Nephron progenitor cell (in vitro differentiated cells): ENCODE data around the gene NTM.

Experiments
- DNase-seq: peaks from one replicate; pipeline ENCODE4 v3.0.0; 2021
- H3K27ac Mint-ChIP-seq: 2 replicates; pipeline ENCODE4 v1.8.0; 2021; ENCODE audit warnings: mild to moderate bottlenecking, moderate library complexity, mixed read lengths
- H3K27me3 Mint-ChIP-seq: 2 replicates; pipeline ENCODE4 v1.8.0; 2021; ENCODE audit warnings: mild to moderate bottlenecking, low read depth, mixed read lengths; ENCODE audit not compliant: poor library complexity
- H3K36me3 Mint-ChIP-seq: 2 replicates; pipeline ENCODE4 v1.8.0; 2021; ENCODE audit warnings: low read depth, mixed read lengths
- H3K4me1 Mint-ChIP-seq: 2 replicates; pipeline ENCODE4 v1.8.0; 2021; ENCODE audit warnings: mixed read lengths
- H3K4me3 Mint-ChIP-seq: 2 replicates; pipeline ENCODE4 v1.8.0; 2021; ENCODE audit warnings: mild to moderate bottlenecking, moderate library complexity, mixed read lengths
- H3K9me3 Mint-ChIP-seq: 2 replicates; pipeline ENCODE4 v1.8.0; 2021; ENCODE audit warnings: mild to moderate bottlenecking, moderate library complexity, mixed read lengths
- TF ChIP-seq, protein P1 (sequence below): fragments of 200-600 bp; sonication (generic); IDR thresholded peaks from 2 replicates; pipeline ENCODE4 v1.5.0; 2021; ENCODE audit warnings: antibody characterized with exemption

Gene NTM

DNA sequence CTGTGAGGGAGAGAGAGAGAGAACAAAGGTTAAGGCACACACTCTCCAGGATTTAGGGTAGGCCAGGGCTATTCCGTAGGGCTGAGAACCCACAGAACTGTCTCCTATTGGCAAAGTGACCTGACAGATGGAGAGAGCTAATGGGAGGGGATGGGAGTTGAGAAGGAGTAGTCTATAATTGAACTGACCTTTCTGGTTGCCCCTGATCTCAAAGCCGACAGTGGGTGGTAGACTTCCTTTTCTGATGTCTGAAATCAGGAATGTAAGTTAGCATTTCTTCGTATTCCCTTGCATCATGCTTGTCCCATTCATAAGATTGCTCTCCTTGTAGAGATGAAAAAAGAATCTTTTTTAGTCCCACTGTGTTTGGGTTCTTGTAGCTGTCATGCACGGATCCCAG is 210.1 kb downstream of the NTM start:
- Mint-ChIP-seq H3K4me1 (peaks cover 80% of the 10 kb centered on the region), H3K27ac (no peak overlapping the region), H3K4me3 (no peak overlapping the region), H3K9me3 (no peaks in the 10 kb centered on the region), H3K27me3 (peaks cover 8% of the 10 kb centered on the region), H3K36me3 (no peaks in the 10 kb centered on the region)
- TF ChIP-seq, protein P1, sequence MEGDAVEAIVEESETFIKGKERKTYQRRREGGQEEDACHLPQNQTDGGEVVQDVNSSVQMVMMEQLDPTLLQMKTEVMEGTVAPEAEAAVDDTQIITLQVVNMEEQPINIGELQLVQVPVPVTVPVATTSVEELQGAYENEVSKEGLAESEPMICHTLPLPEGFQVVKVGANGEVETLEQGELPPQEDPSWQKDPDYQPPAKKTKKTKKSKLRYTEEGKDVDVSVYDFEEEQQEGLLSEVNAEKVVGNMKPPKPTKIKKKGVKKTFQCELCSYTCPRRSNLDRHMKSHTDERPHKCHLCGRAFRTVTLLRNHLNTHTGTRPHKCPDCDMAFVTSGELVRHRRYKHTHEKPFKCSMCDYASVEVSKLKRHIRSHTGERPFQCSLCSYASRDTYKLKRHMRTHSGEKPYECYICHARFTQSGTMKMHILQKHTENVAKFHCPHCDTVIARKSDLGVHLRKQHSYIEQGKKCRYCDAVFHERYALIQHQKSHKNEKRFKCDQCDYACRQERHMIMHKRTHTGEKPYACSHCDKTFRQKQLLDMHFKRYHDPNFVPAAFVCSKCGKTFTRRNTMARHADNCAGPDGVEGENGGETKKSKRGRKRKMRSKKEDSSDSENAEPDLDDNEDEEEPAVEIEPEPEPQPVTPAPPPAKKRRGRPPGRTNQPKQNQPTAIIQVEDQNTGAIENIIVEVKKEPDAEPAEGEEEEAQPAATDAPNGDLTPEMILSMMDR = no peak
- DNase-seq = no peak

DNA sequence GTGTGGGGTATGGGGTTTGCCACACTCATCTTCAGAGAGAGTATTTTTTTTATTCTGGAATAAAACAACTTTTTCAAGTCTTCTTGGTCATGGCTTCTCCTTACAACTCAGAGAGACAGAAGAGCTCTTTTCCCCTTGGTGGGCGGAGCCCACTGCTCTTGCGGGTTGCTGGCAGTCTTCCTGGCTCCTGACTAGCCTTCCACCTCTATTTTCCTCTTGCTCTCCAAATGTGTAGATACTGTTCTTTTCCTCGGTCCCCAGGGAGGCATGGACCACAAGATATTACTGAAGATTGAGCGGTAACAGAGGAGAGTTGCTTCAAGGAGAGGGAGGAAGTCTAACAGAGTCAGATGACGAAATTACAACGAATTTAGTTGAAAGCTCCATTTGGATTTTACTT is 210.6 kb downstream of the NTM start:
- H3K27ac Mint-ChIP-seq = no peak overlapping the region
- H3K4me3 Mint-ChIP-seq = no peak overlapping the region
- H3K27me3 Mint-ChIP-seq = peaks cover 8% of the 10 kb centered on the region
- no peaks in the 10 kb centered on the region for H3K9me3 Mint-ChIP-seq
- TF ChIP-seq, protein P1 = no peak
- H3K4me1 Mint-ChIP-seq = peaks cover 79% of the 10 kb centered on the region
- DNase-seq = no peak
- no peaks in the 10 kb centered on the region for H3K36me3 Mint-ChIP-seq

DNA sequence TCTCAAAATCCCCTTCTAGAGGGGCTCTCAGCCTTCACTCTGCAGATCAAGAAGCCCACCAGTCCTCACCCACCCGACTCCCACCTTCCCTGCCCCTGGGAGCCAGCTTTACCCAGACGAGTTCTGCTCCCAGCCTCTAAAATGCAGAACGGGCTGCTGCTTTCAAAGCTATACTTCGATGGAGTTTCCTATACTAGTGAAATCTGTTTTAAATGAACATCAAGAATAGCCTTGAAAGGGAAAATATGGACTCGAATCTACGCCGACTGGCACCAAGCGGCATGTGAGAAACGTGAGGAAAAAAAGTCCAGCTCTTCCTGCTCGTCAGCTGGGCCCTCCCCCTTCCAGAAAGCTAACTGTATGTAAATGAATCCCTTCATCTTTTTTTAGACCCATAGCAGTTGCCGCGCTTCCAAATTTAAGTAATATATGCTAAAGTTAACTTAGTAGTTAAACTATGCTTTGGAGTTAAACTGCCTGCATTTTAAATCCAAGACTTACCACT is 211.7 kb downstream of the NTM start:
- TF ChIP-seq, protein P1 = no peak
- H3K27ac Mint-ChIP-seq = no peak overlapping the region
- peaks cover 8% of the 10 kb centered on the region for H3K27me3 Mint-ChIP-seq
- peak overlapping the region; percentile 6 for H3K4me3 Mint-ChIP-seq
- peaks cover 73% of the 10 kb centered on the region for H3K4me1 Mint-ChIP-seq
- no peak for DNase-seq
- no peaks in the 10 kb centered on the region for H3K9me3 Mint-ChIP-seq
- H3K36me3 Mint-ChIP-seq = no peaks in the 10 kb centered on the region

DNA sequence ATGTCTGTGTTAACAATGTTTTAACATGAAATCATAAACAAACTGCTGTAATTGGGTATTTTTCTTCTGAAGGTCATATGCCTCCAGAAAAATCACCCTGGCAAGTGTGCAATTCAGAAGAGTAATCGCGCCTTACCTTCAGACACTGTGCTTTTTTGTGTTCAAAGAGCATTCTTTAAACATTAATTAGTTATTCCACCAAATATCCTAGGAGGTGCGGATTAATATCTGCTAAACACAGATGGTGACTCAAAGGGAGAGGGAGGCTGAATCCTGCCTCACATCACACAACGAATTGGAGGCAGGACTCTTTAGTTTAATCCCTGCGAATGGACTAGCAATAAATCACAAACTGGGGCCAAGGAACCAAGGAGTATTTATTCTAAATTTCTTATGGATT is 213.0 kb downstream of the NTM start:
- Mint-ChIP-seq H3K4me1 (peaks cover 73% of the 10 kb centered on the region), H3K9me3 (peaks cover 5% of the 10 kb centered on the region), H3K36me3 (no peaks in the 10 kb centered on the region), H3K27me3 (peaks cover 8% of the 10 kb centered on the region), H3K27ac (no peak overlapping the region), H3K4me3 (no peak overlapping the region)
- TF ChIP-seq, protein P1 = no peak
- DNase-seq = no peak

DNA sequence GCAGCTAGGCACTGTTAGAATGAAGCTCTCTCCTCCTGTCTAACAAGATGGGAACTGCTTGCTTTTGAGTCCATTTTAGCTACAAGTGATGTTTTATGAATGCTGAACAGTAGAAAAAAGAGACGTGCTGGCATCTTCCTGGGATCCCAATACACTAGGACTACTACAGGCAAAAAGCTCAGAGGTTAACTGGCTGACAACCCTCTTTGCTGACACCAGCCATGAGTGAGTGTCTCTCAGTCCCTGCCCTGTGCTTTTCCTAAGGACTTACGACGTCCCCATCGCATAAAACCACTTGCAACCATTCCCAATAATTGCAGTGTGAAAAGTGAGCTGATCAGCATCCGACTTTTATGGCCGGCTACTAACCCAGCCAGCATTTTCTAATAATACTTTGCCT is 213.5 kb downstream of the NTM start:
- no peaks in the 10 kb centered on the region for H3K36me3 Mint-ChIP-seq
- TF ChIP-seq, protein P1 = no peak
- H3K27me3 Mint-ChIP-seq = peaks cover 7% of the 10 kb centered on the region
- H3K4me3 Mint-ChIP-seq = no peak overlapping the region
- H3K9me3 Mint-ChIP-seq = peaks cover 5% of the 10 kb centered on the region
- no peak for DNase-seq
- H3K27ac Mint-ChIP-seq = peak overlapping the region; percentile 2
- peaks cover 74% of the 10 kb centered on the region for H3K4me1 Mint-ChIP-seq

DNA sequence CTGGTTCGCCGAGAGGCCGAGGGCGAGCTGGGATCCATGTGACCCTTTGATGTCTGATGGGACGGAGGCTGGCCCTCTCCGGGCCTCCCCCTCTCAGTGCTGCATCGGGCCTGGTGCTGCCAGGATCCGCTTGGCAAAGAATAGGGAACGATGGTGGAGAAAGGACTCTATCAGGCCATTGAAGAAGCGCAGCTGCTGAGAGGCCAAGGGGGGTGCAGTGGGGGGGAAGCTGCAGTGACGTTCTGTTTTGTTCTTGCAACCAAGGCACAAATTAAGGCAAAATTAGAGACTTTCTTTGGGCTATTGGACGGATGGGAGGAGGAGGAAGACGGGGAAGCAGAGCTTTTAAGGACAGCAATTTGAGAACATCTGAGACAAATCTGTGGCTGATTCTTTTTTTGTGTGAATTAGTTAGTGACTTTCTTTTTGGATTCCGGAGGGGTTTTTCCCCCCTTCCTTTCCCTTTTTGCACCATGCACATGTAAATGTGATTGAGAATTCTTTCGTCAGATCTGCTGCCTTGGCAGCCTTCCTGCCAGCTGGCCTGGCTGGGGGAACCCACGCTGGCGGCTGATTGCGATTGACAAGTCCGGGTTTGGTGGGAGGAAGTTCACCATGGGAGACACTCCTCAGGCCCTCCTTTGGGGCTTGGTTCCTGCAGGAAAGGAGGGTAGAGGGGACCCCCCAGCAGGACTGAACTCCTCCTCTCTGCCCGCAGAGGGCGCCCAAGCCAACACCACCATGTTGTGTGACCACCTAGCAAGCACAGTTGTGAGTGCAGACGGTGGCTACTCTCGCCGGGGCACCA is 214.6 kb downstream of the NTM start:
- Mint-ChIP-seq H3K9me3 (peaks cover 5% of the 10 kb centered on the region), H3K27me3 (peaks cover 6% of the 10 kb centered on the region), H3K4me3 (no peak overlapping the region), H3K4me1 (peaks cover 75% of the 10 kb centered on the region), H3K36me3 (no peaks in the 10 kb centered on the region), H3K27ac (peak overlapping the region; percentile 9)
- TF ChIP-seq, protein P1 = peak; percentile 46
- DNase-seq = peak; percentile 53
